ENCODE data around the gene SYT7.

DNA sequence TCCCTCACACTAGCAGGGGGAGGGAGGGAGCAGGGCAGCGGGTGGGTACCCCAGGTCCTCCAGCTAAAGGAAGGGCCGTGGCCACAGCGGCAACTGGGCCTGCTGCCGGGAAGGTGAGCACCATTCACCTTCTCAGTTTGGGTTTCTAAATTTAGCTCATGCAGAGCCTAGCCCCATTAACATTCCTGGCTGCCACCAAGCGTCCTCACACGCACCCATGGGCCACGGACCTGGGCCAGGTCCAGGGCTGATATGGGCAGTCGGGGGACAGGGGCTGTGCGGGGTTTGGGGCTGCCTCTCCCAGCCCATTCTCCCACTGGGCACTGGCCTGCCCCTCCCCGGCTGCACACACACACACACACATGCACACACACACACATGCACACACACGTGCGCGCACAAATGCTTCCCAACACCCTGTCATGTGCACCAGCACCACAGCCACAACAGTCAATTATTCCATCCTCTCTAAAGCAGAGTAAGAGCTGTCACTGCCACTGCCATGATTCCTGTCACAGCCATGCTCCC lies 28.7 kb downstream of the SYT7 start:
- TF ChIP-seq POLR2AphosphoS5 (IDR thresholded peaks at IDR 0.05; ENCODE audit: low read depth, low read length) (no peak), POLR2A (IDR thresholded peaks at IDR 0.05; ENCODE audit: control extremely low read depth in 1 of 2, low read depth in 2 of 2, low read length in 2 of 2) (no peak), NRF1 (IDR thresholded peaks at IDR 0.05; ENCODE audit: low read depth, low read length) (no peak), SIN3A (conservative IDR thresholded peaks at IDR 0.05 in 1 of 2, IDR thresholded peaks at IDR 0.05 in 1 of 2; ENCODE audit: low read depth in 1 of 2, low read length in 2 of 2) (no peak), GABPA (IDR thresholded peaks at IDR 0.05; ENCODE audit: borderline replicate concordance, insufficient read depth, low read length) (no peak), BACH1 (IDR thresholded peaks at IDR 0.05; ENCODE audit: low read length) (no peak), CHD1 (IDR thresholded peaks at IDR 0.05; ENCODE audit: low read depth, low read length) (no peak)
- TF ChIP-seq, protein P1, sequence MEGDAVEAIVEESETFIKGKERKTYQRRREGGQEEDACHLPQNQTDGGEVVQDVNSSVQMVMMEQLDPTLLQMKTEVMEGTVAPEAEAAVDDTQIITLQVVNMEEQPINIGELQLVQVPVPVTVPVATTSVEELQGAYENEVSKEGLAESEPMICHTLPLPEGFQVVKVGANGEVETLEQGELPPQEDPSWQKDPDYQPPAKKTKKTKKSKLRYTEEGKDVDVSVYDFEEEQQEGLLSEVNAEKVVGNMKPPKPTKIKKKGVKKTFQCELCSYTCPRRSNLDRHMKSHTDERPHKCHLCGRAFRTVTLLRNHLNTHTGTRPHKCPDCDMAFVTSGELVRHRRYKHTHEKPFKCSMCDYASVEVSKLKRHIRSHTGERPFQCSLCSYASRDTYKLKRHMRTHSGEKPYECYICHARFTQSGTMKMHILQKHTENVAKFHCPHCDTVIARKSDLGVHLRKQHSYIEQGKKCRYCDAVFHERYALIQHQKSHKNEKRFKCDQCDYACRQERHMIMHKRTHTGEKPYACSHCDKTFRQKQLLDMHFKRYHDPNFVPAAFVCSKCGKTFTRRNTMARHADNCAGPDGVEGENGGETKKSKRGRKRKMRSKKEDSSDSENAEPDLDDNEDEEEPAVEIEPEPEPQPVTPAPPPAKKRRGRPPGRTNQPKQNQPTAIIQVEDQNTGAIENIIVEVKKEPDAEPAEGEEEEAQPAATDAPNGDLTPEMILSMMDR (IDR thresholded peaks at IDR 0.05; ENCODE audit: control extremely low read depth in 1 of 3, insufficient read depth in 1 of 3, low read depth in 1 of 3, low read length in 3 of 3) = no peak

Data from H1 (cell line).